GM12865 (cell line): Measurements from ENCODE around the gene TRAPPC3.
"Not testable (repeated sequence)": the region's sequence is repeated elsewhere in the genome, so short reads cannot be mapped to it uniquely, and the experiment has no call there.

Source experiments
- DNase-seq: peaks from one replicate; pipeline ENCODE4 v3.0.0; 2010; ENCODE audit warnings: low read depth
- H3K4me3 ChIP-seq: 2 replicates; pipeline ENCODE4 v1.5.1; 2011; ENCODE audit warnings: mild to moderate bottlenecking, low read depth, low read length, control low read depth
- TF ChIP-seq, protein P1 (sequence below): IDR thresholded peaks from 2 replicates; pipeline ENCODE4 v1.5.1; 2011; ENCODE audit warnings: low read length, control low read depth, low read depth, inconsistent platforms; ENCODE audit not compliant: insufficient read depth; ENCODE audit errors: missing control alignments

TRAPPC3 gene

DNA sequence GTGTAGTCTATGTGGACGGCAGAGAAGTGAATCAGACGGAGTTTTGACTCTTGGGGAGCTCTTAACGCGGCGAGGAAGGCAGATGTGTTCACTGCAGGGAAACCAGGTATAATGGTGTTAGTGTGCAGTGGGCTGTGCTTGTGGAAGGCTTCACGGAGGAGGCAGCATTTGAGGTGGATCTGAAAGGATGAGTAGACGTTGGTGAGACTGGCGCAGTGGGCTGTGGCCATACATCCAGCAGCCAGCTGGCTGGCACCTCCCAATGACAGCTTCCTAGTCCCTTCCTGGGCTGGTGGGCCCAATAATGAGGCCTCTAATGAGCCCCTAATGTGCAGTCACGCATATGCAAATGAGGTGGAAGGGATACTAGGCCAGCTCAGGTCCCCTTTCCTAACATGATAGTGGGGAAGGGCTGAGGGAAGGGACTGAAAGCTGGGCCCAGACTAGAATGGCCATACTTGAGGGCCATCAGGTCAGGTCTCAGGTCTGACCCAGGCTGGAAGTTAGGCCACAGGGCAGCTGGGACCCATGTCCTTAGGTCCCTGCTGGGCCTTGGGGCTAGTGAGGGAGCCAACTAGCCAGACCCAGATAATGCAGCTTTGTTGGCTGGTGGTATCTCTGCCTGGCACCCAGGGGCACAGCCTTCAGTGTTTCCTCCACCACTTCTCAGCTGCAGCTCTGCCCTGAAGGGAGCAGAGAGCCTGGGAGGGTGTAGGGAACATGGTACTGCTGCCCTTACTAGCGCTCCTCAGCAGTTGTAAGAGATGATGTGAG is 10.5 kb upstream of the TRAPPC3 start:
- no peak for DNase-seq
- H3K4me3 ChIP-seq, result peak overlapping the region; percentile 53
- TF ChIP-seq, protein P1, sequence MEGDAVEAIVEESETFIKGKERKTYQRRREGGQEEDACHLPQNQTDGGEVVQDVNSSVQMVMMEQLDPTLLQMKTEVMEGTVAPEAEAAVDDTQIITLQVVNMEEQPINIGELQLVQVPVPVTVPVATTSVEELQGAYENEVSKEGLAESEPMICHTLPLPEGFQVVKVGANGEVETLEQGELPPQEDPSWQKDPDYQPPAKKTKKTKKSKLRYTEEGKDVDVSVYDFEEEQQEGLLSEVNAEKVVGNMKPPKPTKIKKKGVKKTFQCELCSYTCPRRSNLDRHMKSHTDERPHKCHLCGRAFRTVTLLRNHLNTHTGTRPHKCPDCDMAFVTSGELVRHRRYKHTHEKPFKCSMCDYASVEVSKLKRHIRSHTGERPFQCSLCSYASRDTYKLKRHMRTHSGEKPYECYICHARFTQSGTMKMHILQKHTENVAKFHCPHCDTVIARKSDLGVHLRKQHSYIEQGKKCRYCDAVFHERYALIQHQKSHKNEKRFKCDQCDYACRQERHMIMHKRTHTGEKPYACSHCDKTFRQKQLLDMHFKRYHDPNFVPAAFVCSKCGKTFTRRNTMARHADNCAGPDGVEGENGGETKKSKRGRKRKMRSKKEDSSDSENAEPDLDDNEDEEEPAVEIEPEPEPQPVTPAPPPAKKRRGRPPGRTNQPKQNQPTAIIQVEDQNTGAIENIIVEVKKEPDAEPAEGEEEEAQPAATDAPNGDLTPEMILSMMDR, result no peak

- H3K4me3 ChIP-seq, DNase-seq: not testable (repeated sequence)
Measured at GRCh38 chr1:36158827-36159252, 9.6 kb upstream of the TRAPPC3 start.

GRCh38 chr1:36157973-36158826 is 8.9 kb upstream of the TRAPPC3 start:
- TF ChIP-seq, protein P1, result no peak
- H3K4me3 ChIP-seq, result peak overlapping the region; percentile 97
- no peak for DNase-seq

DNA sequence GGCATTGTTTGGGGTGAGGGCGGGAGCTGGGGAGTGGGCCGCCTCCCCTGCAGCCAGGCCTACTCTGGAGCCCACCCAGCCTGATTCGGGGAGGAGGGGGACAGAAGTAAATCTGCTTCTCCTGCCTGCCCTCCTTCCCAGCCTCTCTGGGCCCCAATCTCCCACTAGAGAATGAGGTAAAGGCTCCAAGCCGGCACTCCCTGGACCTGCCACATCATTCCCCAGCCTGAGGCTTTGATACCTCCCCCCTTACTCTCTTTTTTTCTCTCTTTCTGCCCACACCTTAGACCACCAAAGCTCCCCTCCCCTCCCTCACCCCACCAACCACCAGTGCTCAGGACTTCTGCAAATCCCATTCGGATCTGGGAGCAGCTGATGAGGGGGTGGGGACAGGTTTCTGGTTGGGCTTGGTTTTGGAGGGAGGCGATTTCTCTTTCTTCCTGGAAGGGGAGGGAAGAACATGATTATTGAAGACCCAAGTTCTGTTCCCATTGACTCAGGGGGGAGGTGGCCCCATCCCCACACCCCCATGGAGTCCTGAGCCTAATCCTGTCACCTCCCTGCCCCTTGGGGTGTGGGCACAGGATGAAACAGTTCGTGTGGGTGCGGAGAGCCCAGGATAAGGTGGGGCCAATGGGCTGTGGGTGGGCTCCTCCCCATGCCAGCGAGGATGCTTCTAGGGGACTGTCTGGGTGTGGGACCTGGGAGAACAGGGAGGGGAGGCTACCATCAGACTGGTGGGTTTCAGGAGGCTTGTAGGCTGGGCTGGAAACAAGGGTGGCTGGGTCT is 8.0 kb upstream of the TRAPPC3 start:
- TF ChIP-seq, protein P1, result no peak
- DNase-seq, result no peak
- peak overlapping the region; percentile 97 for H3K4me3 ChIP-seq

GRCh38 chr1:36156329-36157114 is 7.2 kb upstream of the TRAPPC3 start:
- TF ChIP-seq, protein P1, result no peak
- peak; percentile 70 for DNase-seq
- peak overlapping the region; percentile 97 for H3K4me3 ChIP-seq

DNA sequence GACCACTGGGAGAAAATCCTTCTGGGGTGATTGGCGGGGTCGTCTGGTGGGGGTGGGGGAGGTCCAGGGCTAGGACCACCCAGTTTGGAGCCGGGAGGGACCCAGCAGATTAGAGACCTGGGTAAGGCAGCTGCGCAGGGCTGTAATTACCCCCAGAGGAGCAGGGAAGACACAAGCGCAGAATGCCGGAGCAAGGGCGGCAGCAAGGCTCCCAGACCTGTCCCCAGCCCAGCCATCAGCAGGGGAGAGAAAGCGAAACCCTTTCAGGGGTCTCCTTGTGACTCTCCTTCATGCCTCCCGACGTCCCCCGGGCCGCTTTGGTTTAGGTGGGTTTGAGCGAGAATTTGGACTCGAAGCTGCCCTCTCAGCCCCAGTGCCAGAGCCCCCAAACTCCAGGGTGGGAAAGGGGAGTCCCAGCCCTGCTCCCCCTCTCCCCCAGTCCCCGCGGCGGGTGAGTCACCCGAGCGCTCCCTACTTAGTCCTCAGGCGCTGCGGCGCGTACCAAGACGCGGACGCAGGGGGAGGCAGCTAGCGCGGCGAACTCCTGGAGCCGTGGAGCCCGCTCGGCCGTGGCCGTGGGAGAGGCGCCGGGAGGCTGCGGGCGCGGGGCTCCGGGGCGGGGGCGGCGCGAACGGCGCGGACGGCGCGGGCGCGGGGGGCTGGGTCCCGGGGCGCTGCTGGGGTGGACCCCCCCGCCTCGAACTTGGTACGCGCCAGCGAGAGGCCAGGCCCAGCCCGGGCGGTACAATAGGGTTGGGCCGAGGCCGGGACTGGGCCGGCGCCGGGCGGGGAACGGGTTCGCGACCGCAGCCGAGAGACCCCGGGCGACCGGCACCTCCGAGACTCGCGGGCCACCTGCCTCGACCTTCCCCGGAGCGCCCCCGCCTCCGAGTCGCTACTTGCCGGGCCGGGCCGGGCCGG is 6.4 kb upstream of the TRAPPC3 start, which contains the start of gene MAP7D1:
Gene MAP7D1, plus strand, starts transcription at position 753 of the 921 bp plus-strand sequence. CDS start 258 bp downstream, outside the sequence.
- TF ChIP-seq, protein P1, result no peak
- H3K4me3 ChIP-seq, result peak within 1 kb of the TSS; percentile 97
- peak; percentile 91 for DNase-seq
